Upper lobe of right lung (tissue), 1 donor: ENCODE data around the gene MAP3K21. TPM values are rescaled to one million over a fixed set of nuclear protein-coding genes. Genes with fewer than 3 reads are reported as not detected.

Experiments
- ATAC-seq: fragments of 200-7000 bp; cut with Tn5 transposase; one replicate; pipeline ENCODE4 v1.9.1; 2020; ENCODE audit warnings: mild to moderate bottlenecking, moderate library complexity
- DNase-seq: peaks from one replicate; pipeline ENCODE4 v3.0.0-alpha.2; 2020
- H3K27ac ChIP-seq: fragments of 200-600 bp; one replicate; pipeline ENCODE4 v1.8.0; 2022
- H3K27me3 ChIP-seq: fragments of 200-600 bp; one replicate; pipeline ENCODE4 v1.8.0; 2022; ENCODE audit warnings: mild to moderate bottlenecking
- H3K36me3 ChIP-seq: fragments of 200-600 bp; one replicate; pipeline ENCODE4 v1.8.0; 2022
- H3K4me1 ChIP-seq: fragments of 200-600 bp; one replicate; pipeline ENCODE4 v1.8.0; 2022
- H3K4me3 ChIP-seq: fragments of 200-600 bp; one replicate; pipeline ENCODE4 v1.8.0; 2022; ENCODE audit warnings: mild to moderate bottlenecking
- H3K9me3 ChIP-seq: fragments of 200-600 bp; one replicate; pipeline ENCODE4 v1.8.0; 2022
- intact Hi-C: fragments of 100-400 bp; cut with DNase I; formaldehyde crosslinking; loops from one replicate; pipeline ENCODE4 v1.11.0; 2022
- total RNA-seq: library from RNA; stranded (reverse); fragmentation: NEBNext Ultra II Directional; extraction: Animal tissue kit (Norgen Biotek cat#: 25700); gene quantifications from one replicate; pipeline ENCODE4 v1.2.1, GENCODE V29; 2021
- TF ChIP-seq, protein P1 (sequence below): fragments of 200-600 bp; IDR thresholded peaks from one replicate; pipeline ENCODE4 v1.8.0; 2022; ENCODE audit warnings: antibody characterized with exemption
- donor health status: DM: no; HTN: yes; CAD: no; lungs with severe emphysema.

The MAP3K21 gene
- total RNA-seq, 1 donor from 2014 or later, result 9.1 TPM

- no peaks in the 10 kb centered on the region for H3K36me3 ChIP-seq
- ATAC-seq (no peak), DNase-seq (no peak)
- no peaks in the 10 kb centered on the region for H3K9me3 ChIP-seq
- no peaks in the 10 kb centered on the region for H3K27me3 ChIP-seq
- H3K4me3 ChIP-seq, result no peak overlapping the region
- H3K4me1 ChIP-seq, result no peaks in the 10 kb centered on the region
- intact Hi-C loops, result no loop called here
- TF ChIP-seq, protein P1, sequence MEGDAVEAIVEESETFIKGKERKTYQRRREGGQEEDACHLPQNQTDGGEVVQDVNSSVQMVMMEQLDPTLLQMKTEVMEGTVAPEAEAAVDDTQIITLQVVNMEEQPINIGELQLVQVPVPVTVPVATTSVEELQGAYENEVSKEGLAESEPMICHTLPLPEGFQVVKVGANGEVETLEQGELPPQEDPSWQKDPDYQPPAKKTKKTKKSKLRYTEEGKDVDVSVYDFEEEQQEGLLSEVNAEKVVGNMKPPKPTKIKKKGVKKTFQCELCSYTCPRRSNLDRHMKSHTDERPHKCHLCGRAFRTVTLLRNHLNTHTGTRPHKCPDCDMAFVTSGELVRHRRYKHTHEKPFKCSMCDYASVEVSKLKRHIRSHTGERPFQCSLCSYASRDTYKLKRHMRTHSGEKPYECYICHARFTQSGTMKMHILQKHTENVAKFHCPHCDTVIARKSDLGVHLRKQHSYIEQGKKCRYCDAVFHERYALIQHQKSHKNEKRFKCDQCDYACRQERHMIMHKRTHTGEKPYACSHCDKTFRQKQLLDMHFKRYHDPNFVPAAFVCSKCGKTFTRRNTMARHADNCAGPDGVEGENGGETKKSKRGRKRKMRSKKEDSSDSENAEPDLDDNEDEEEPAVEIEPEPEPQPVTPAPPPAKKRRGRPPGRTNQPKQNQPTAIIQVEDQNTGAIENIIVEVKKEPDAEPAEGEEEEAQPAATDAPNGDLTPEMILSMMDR, result no peak
- no peak overlapping the region for H3K27ac ChIP-seq
These were observed 56.5 kb downstream of the MAP3K21 start for GRCh38 chr1:233383984-233384383.

GRCh38 chr1:233386336-233386735, 58.8 kb downstream of the MAP3K21 start:
- DNase-seq (no peak), ATAC-seq (no peak)
- Histone ChIP-seq H3K4me3 (no peak overlapping the region), H3K9me3 (no peaks in the 10 kb centered on the region), H3K4me1 (no peaks in the 10 kb centered on the region), H3K27ac (no peak overlapping the region), H3K36me3 (no peaks in the 10 kb centered on the region), H3K27me3 (no peaks in the 10 kb centered on the region)
- intact Hi-C loops, result no loop called here
- TF ChIP-seq, protein P1, result no peak

DNA sequence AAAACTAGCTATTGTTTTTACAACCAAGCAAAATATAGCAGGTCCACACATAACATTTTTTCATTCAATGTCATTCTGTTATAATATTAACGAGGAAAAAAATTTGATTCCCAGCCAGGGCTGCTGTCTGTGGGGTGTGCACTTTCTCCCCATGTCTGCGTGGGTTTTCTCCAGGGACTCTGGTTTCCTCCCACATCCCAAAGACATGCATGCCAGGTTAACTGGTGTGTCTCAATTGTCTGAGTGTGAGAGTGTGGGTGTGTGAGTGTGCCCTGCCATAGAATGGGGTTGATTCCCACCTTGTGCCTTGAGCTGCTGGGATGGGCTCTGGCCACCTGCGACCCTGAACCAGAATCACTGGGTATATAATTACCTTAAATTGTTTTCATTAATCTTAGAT, 60.1 kb downstream of the MAP3K21 start:
- Histone ChIP-seq H3K4me1 (no peaks in the 10 kb centered on the region), H3K9me3 (no peaks in the 10 kb centered on the region), H3K27ac (no peak overlapping the region), H3K36me3 (no peaks in the 10 kb centered on the region), H3K4me3 (no peak overlapping the region), H3K27me3 (no peaks in the 10 kb centered on the region)
- TF ChIP-seq, protein P1, result no peak
- DNase-seq (no peak), ATAC-seq (no peak)
- intact Hi-C loops, result no loop called here

DNA sequence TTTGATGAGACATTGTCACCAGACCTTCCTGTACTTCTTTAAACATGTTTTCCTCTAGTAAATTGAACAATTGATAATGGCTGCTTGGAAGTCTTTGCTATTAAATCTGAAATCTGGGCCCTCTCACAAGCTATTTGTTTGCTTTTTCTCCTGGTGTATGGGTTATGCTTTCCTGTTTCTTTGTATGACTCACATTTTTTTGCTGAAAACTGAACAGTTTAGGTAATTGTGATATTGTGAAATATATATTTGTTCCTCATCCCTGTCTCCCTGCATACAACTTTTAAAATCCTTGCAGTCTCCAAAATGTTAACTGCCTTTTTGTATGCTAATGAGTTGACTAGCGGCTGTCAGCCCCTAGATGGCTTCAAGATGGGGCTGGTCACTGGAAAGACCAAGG, 61.6 kb downstream of the MAP3K21 start:
- intact Hi-C loops, result no loop called here
- no peaks in the 10 kb centered on the region for H3K27me3 ChIP-seq
- no peak for ATAC-seq
- H3K4me1 ChIP-seq, result no peaks in the 10 kb centered on the region
- no peaks in the 10 kb centered on the region for H3K9me3 ChIP-seq
- TF ChIP-seq, protein P1, result no peak
- DNase-seq, result no peak
- no peak overlapping the region for H3K27ac ChIP-seq
- H3K4me3 ChIP-seq, result no peak overlapping the region
- H3K36me3 ChIP-seq, result no peaks in the 10 kb centered on the region

- H3K27me3 ChIP-seq, result no peaks in the 10 kb centered on the region
- TF ChIP-seq, protein P1, result no peak
- no peaks in the 10 kb centered on the region for H3K36me3 ChIP-seq
- H3K9me3 ChIP-seq, result no peaks in the 10 kb centered on the region
- H3K4me1 ChIP-seq, result no peaks in the 10 kb centered on the region
- ATAC-seq (no peak), DNase-seq (no peak)
- intact Hi-C loops, result no loop called here
- no peak overlapping the region for H3K27ac ChIP-seq
- H3K4me3 ChIP-seq, result no peak overlapping the region
These were observed 62.4 kb downstream of the MAP3K21 start for GRCh38 chr1:233389893-233390292.
